IMR-90 (cell line): ENCODE data around the gene CAP2. TPM values are rescaled to one million over a fixed set of nuclear protein-coding genes. Genes with fewer than 3 reads are reported as not detected.

Experiments
- ATAC-seq: fragments of 200-7000 bp; cut with Tn5 transposase; 2 replicates; pipeline ENCODE4 v1.9.1; 2020; ENCODE audit warnings: low read depth, mild to moderate bottlenecking, moderate library complexity
- BruUV-seq: library from RNA; stranded (reverse); fragments of 400-500 nt; replicated peaks from 2 replicates; lab custom pipeline; 2021; lab: Mats Ljungman, UMichigan
- CTCF ChIA-PET: fragments of 300-600 bp; formaldehyde crosslinking; extraction: SDS; loops from one replicate; lab custom pipeline; 2021; ENCODE audit warnings: antibody characterized with exemption; lab: Yijun Ruan, JAX
- POLR2A ChIA-PET: fragments of 300-600 bp; sonication (Branson Sonifier 250); formaldehyde crosslinking; loops from one replicate; lab custom pipeline; 2022; ENCODE audit warnings: antibody characterized with exemption; ENCODE audit not compliant: unreplicated experiment; lab: Charles Lee
- DNase-seq: peaks from one replicate; pipeline ENCODE4 v3.0.0; 2013
- H2AFZ ChIP-seq: replicated peaks from 2 replicates; pipeline ENCODE3; 2013; ENCODE audit warnings: low read length, mild to moderate bottlenecking; ENCODE audit not compliant: poor library complexity
- H2AK5ac ChIP-seq: 2 replicates; pipeline ENCODE4 v1.6.1; 2013; ENCODE audit warnings: low read depth, low read length, inconsistent platforms
- H2AK9ac ChIP-seq: replicated peaks from 2 replicates; pipeline ENCODE3; 2013; ENCODE audit warnings: mild to moderate bottlenecking, low read depth, low read length, moderate library complexity; ENCODE audit not compliant: poor library complexity
- H2BK120ac ChIP-seq: 2 replicates; pipeline ENCODE4 v1.6.1; 2013; ENCODE audit warnings: low read depth, low read length, inconsistent platforms
- H2BK15ac ChIP-seq: 3 replicates; pipeline ENCODE4 v1.6.1; 2013; ENCODE audit warnings: low read depth, low read length, inconsistent platforms
- H2BK20ac ChIP-seq: 2 replicates; pipeline ENCODE4 v1.6.1; 2013; ENCODE audit warnings: low read depth, mild to moderate bottlenecking, inconsistent platforms, low read length, moderate library complexity
- H2BK5ac ChIP-seq: 2 replicates; pipeline ENCODE4 v1.6.1; 2013; ENCODE audit warnings: mild to moderate bottlenecking, low read depth, low read length, inconsistent platforms; ENCODE audit not compliant: poor library complexity, severe bottlenecking
- H3K14ac ChIP-seq: replicated peaks from 2 replicates; pipeline ENCODE4 v1.6.1; 2013; ENCODE audit warnings: low read depth, low read length, inconsistent platforms
- H3K18ac ChIP-seq: 2 replicates; pipeline ENCODE4 v1.6.1; 2013; ENCODE audit warnings: low read depth, low read length, control low read depth
- H3K23ac ChIP-seq: 2 replicates; pipeline ENCODE4 v1.6.1; 2013; ENCODE audit warnings: low read depth, low read length, inconsistent platforms
- H3K27ac ChIP-seq: 2 replicates; pipeline ENCODE4 v1.5.1; 2013; ENCODE audit warnings: mild to moderate bottlenecking, control low read depth, low read length; ENCODE audit not compliant: insufficient read depth
- H3K27me3 ChIP-seq: 2 replicates; pipeline ENCODE4 v1.6.1; 2013; ENCODE audit warnings: low read length; ENCODE audit not compliant: control insufficient read depth, insufficient read depth
- H3K36me3 ChIP-seq: 2 replicates; pipeline ENCODE4 v1.6.1; 2013; ENCODE audit warnings: low read length, mixed read lengths; ENCODE audit not compliant: control insufficient read depth, insufficient read depth
- H3K4ac ChIP-seq: 2 replicates; pipeline ENCODE4 v1.6.1; 2013; ENCODE audit warnings: low read depth, low read length, inconsistent platforms
- H3K4me1 ChIP-seq: 2 replicates; pipeline ENCODE4 v1.6.1; 2013; ENCODE audit warnings: low read length, mixed read lengths; ENCODE audit not compliant: control insufficient read depth, insufficient read depth
- H3K4me2 ChIP-seq: 2 replicates; pipeline ENCODE4 v1.6.1; 2013; ENCODE audit warnings: low read depth, mild to moderate bottlenecking, control low read depth, low read length, moderate library complexity
- H3K4me3 ChIP-seq: 2 replicates; pipeline ENCODE4 v1.5.1; 2013; ENCODE audit warnings: low read depth, mild to moderate bottlenecking, control low read depth, low read length, moderate library complexity; ENCODE audit not compliant: insufficient read depth
- H3K56ac ChIP-seq: 2 replicates; pipeline ENCODE4 v1.6.1; 2013; ENCODE audit warnings: low read length, inconsistent platforms; ENCODE audit not compliant: insufficient read depth; ENCODE audit errors: extremely low read depth
- H3K79me1 ChIP-seq, 2 experiments: 2 replicates each; pipeline ENCODE4 v1.6.1; 2013; ENCODE audit warnings: low read length in 2 of 2, inconsistent platforms in 1 of 2, low read depth in 1 of 2
- H3K9ac ChIP-seq: 2 replicates; pipeline ENCODE4 v1.6.1; 2013; ENCODE audit warnings: low read depth, low read length, control low read depth
- H3K9me1 ChIP-seq: 2 replicates; pipeline ENCODE4 v1.6.1; 2013; ENCODE audit warnings: low read length, inconsistent platforms; ENCODE audit not compliant: insufficient read depth
- H3K9me3 ChIP-seq: 2 replicates; pipeline ENCODE4 v1.6.1; 2013; ENCODE audit warnings: low read length; ENCODE audit not compliant: control insufficient read depth, insufficient read depth
- H4K20me1 ChIP-seq: 2 replicates; pipeline ENCODE4 v1.6.1; 2013; ENCODE audit warnings: low read length, inconsistent platforms; ENCODE audit not compliant: insufficient read depth
- H4K5ac ChIP-seq: 2 replicates; pipeline ENCODE4 v1.6.1; 2013; ENCODE audit warnings: mild to moderate bottlenecking, low read depth, low read length, control low read depth
- H4K8ac ChIP-seq, 2 experiments: 2 replicates each; pipeline ENCODE4 v1.6.1; 2013; ENCODE audit warnings: low read depth in 2 of 2, low read length in 2 of 2, control low read depth in 1 of 2, inconsistent platforms in 1 of 2
- H4K91ac ChIP-seq: 2 replicates; pipeline ENCODE4 v1.6.1; 2013; ENCODE audit warnings: low read depth, low read length, inconsistent platforms; ENCODE audit not compliant: insufficient read depth
- BHLHE40 ChIP-seq: fragments of 150-350 bp; IDR thresholded peaks from 2 replicates; pipeline ENCODE4 v1.6.1; 2016; ENCODE audit warnings: mild to moderate bottlenecking, low read depth, low read length
- CEBPB ChIP-seq: IDR thresholded peaks from 2 replicates; pipeline ENCODE4 v1.6.1; 2012; ENCODE audit warnings: low read depth, low read length, improper control_type of control experiment
- CHD1 ChIP-seq: IDR thresholded peaks from 2 replicates; pipeline ENCODE4 v1.6.1; 2012; ENCODE audit warnings: low read depth, low read length, improper control_type of control experiment
- CTCF ChIP-seq: conservative IDR thresholded peaks from 2 replicates; pipeline ENCODE4 v1.5.1; 2012; ENCODE audit warnings: mild to moderate bottlenecking, low read depth, low read length, improper control_type of control experiment
- ELK1 ChIP-seq: fragments of 150-350 bp; IDR thresholded peaks from 2 replicates; pipeline ENCODE4 v1.6.1; 2016; ENCODE audit warnings: low read depth, mild to moderate bottlenecking, low read length, moderate library complexity, borderline replicate concordance
- FOS ChIP-seq: fragments of 150-350 bp; IDR thresholded peaks from 2 replicates; pipeline ENCODE4 v1.6.1; 2016; ENCODE audit warnings: low read depth, low read length
- MAFK ChIP-seq: IDR thresholded peaks from 2 replicates; pipeline ENCODE4 v1.6.1; 2012; ENCODE audit warnings: low read depth, low read length, improper control_type of control experiment
- MAZ ChIP-seq: IDR thresholded peaks from 2 replicates; pipeline ENCODE4 v1.6.1; 2012; ENCODE audit warnings: low read depth, mild to moderate bottlenecking, low read length, improper control_type of control experiment, moderate library complexity, borderline replicate concordance
- MXI1 ChIP-seq: IDR thresholded peaks from 2 replicates; pipeline ENCODE4 v1.6.1; 2012; ENCODE audit warnings: low read depth, mild to moderate bottlenecking, low read length, moderate library complexity, borderline replicate concordance
- NFE2L2 ChIP-seq: fragments of 150-350 bp; IDR thresholded peaks from 2 replicates; pipeline ENCODE4 v1.6.1; 2016; ENCODE audit warnings: low read depth, mild to moderate bottlenecking, low read length
- POLR2A ChIP-seq: IDR thresholded peaks from 2 replicates; pipeline ENCODE4 v1.6.1; 2012; ENCODE audit warnings: mild to moderate bottlenecking, low read depth, low read length
- RAD21 ChIP-seq: IDR thresholded peaks from 2 replicates; pipeline ENCODE4 v1.6.1; 2012; ENCODE audit warnings: low read length, improper control_type of control experiment
- RCOR1 ChIP-seq: IDR thresholded peaks from 2 replicates; pipeline ENCODE4 v1.6.1; 2012; ENCODE audit warnings: mild to moderate bottlenecking, low read length, improper control_type of control experiment; ENCODE audit not compliant: insufficient replicate concordance
- RFX5 ChIP-seq: IDR thresholded peaks from 2 replicates; pipeline ENCODE4 v1.8.0; 2012; ENCODE audit warnings: low read depth, mild to moderate bottlenecking, low read length, moderate library complexity
- SMC3 ChIP-seq: fragments of 150-350 bp; IDR thresholded peaks from 2 replicates; pipeline ENCODE4 v1.6.1; 2016; ENCODE audit warnings: low read depth, mild to moderate bottlenecking, antibody characterized with exemption, low read length, moderate library complexity
- USF2 ChIP-seq: fragments of 150-350 bp; IDR thresholded peaks from 2 replicates; pipeline ENCODE4 v1.6.1; 2017; ENCODE audit warnings: mild to moderate bottlenecking, antibody characterized with exemption, low read length, low read depth
- WGBS, 2 experiments: methylation state at CpG; one replicate each; pipeline versions ENCODE4 v1.1.5 to v1.1.7; 2013; ENCODE audit warnings: missing lambda C conversion rate in 2 of 2; ENCODE audit not compliant: insufficient read length in 1 of 2; ENCODE audit errors: extremely low coverage in 2 of 2; 5-methylcytosine and 5-hydroxymethylcytosine counted together
- dilution Hi-C: fragments of 300-500 bp; cut with HindIII; formaldehyde crosslinking; loops from one replicate; pipeline ENCODE4 v1.14.3; 2018; ENCODE audit warnings: low sequenced_read_pairs; ENCODE audit not compliant: unreplicated experiment
- in situ Hi-C: fragments of 300-500 bp; cut with MboI; formaldehyde crosslinking; loops from 3 replicates; pipeline ENCODE4 v1.14.3; 2019; ENCODE audit warnings: low sequenced_read_pairs, inconsistent platforms, mixed read lengths
- intact Hi-C: fragments of 100-400 bp; cut with micrococcal nuclease; formaldehyde crosslinking; loops from 2 replicates; pipeline ENCODE4 v1.10.0; 2022
- polyA plus RNA-seq, 3 experiments: library from polyadenylated mRNA; depleted of rRNA; stranded (reverse); fragments of >200 nt; gene quantifications; 2 replicates each; pipeline ENCODE4 v1.2.3, GENCODE V29; 2012; ENCODE audit warnings: low replicate concordance in 1 of 3
- total RNA-seq: library from RNA; depleted of rRNA; stranded (reverse); fragments of >200 nt; gene quantifications from 2 replicates; pipeline ENCODE4 v1.2.3, GENCODE V29; 2012

Gene CAP2
- total and polyA plus RNA-seq, 2 of the 4 experiments (the other 2 are of a cell fraction): 14.5 to 27.5 TPM

GRCh38 chr6:17446713-17447112, 53.3 kb downstream of the CAP2 start:
- Histone ChIP-seq H3K56ac (no peak overlapping the region), H4K8ac (no peak overlapping the region), H3K27ac (no peak overlapping the region), H2BK5ac (no peak overlapping the region), H2AK5ac (no peak overlapping the region), H2BK120ac (no peak overlapping the region), H2AFZ (no peak overlapping the region), H3K27me3 (no peaks in the 10 kb centered on the region), H3K4me3 (no peak overlapping the region), H4K5ac (no peak overlapping the region), H2BK15ac (no peak overlapping the region), H3K18ac (no peak overlapping the region), H3K9me1 (no peaks in the 10 kb centered on the region; the same call in 1 of the 2 replicates), H3K4me2 (no peak overlapping the region), H4K91ac (no peak overlapping the region), H2BK20ac (no peak overlapping the region), H3K23ac (no peak overlapping the region), H3K4ac (no peak overlapping the region), H4K20me1 (no peaks in the 10 kb centered on the region), H3K79me1 (peaks cover 16 to 24% of the 10 kb centered on the region in 2 experiments), H3K9me3 (no peaks in the 10 kb centered on the region), H3K4me1 (peaks cover 2% of the 10 kb centered on the region; the same call in 1 of the 2 replicates), H2AK9ac (no peak overlapping the region), H3K9ac (no peak overlapping the region), H3K14ac (no peak overlapping the region), H3K36me3 (no peaks in the 10 kb centered on the region)
- DNase-seq: no peak
- BruUV-seq: no TSS peak
- intact Hi-C loops: no loop called here
- no peak for TF ChIP-seq POLR2A
- no peak for TF ChIP-seq USF2
- TF ChIP-seq NFE2L2: no peak
- TF ChIP-seq MAFK: no peak
- TF ChIP-seq CEBPB: no peak
- TF ChIP-seq CHD1: no peak
- TF ChIP-seq ELK1: no peak
- TF ChIP-seq BHLHE40: no peak
- no peak for TF ChIP-seq MXI1
- TF ChIP-seq RCOR1: no peak
- no peak for TF ChIP-seq SMC3
- TF ChIP-seq MAZ: no peak
- TF ChIP-seq RAD21: no peak
- TF ChIP-seq RFX5: no peak
- TF ChIP-seq CTCF: no peak
- no peak for TF ChIP-seq FOS
- ATAC-seq: no peak
- dilution Hi-C loops: no loop called here
- CTCF ChIA-PET: no interaction called here
- no CpG with 5 or more reads among the region's 2 CpGs for WGBS, 2 experiments
- POLR2A ChIA-PET: interaction anchor here (0.6 kb wide), 1 partner anchor 52 kb away, joined by 3 read pairs; no protein-coding TSS in a partner anchor
- in situ Hi-C loops: no loop called here
